C4-2B (cell line): ENCODE measurements around the gene UBC.

Source experiments
- CTCF ChIP-seq: fragments of 450-650 bp; conservative IDR thresholded peaks from 2 replicates; pipeline ENCODE4 v1.5.1; 2017; ENCODE audit warnings: mild to moderate bottlenecking
- ZFX ChIP-seq: fragments of 450-650 bp; IDR thresholded peaks from 2 replicates; pipeline ENCODE4 v1.6.1; 2017

- TF ChIP-seq CTCF, result no peak
- no peak for TF ChIP-seq ZFX
These were observed 1.1 kb upstream of the UBC start for GRCh38 chr12:124915239-124916236.
